Measurements from ENCODE around the gene ZNF512B.

GRCh38 chr20:63978319-63979228 lies 8.8 kb upstream of the ZNF512B start:
- TF ChIP-seq CTCF (conservative IDR thresholded peaks at IDR 0.05; ENCODE audit: low read length) (no peak), EZH2phosphoT487 (IDR thresholded peaks at IDR 0.05; ENCODE audit: borderline replicate concordance, low read depth, low read length) (no peak)
